Duodenal mucosa (tissue), 2 donors: ENCODE data around the gene SMYD4.
"Not testable (repeated sequence)": the region's sequence is repeated elsewhere in the genome, so short reads cannot be mapped to it uniquely, and the experiment has no call there.

Experiments used
- H3K27ac ChIP-seq: one replicate; pipeline ENCODE4 v1.7.0; 2013; ENCODE audit warnings: low read depth, low read length
- H3K27me3 ChIP-seq, 2 donors: one replicate each; pipeline ENCODE4 v1.7.0; 2013; ENCODE audit warnings: low read length in 2 of 2, control low read depth in 1 of 2; ENCODE audit not compliant: insufficient read depth in 2 of 2, control insufficient read depth in 1 of 2
- H3K36me3 ChIP-seq, 2 donors: one replicate each; pipeline ENCODE4 v1.7.0; 2013; ENCODE audit warnings: low read length in 2 of 2, control low read depth in 1 of 2; ENCODE audit not compliant: insufficient read depth in 2 of 2, control insufficient read depth in 1 of 2
- H3K4me1 ChIP-seq, 2 donors: one replicate each; pipeline ENCODE4 v1.7.0; 2013; ENCODE audit warnings: low read length in 2 of 2, control low read depth in 1 of 2; ENCODE audit not compliant: insufficient read depth in 2 of 2, control insufficient read depth in 1 of 2
- H3K4me3 ChIP-seq, 2 donors: one replicate each; pipeline ENCODE4 v1.7.0; 2013; ENCODE audit warnings: low read length in 2 of 2, low read depth in 1 of 2
- H3K9ac ChIP-seq, 2 donors: one replicate each; pipeline ENCODE4 v1.7.0; 2013; ENCODE audit warnings: low read length in 2 of 2, low read depth in 1 of 2
- H3K9me3 ChIP-seq, 2 donors: one replicate each; pipeline ENCODE4 v1.7.0; 2013; ENCODE audit warnings: low read length in 2 of 2, control low read depth in 1 of 2; ENCODE audit not compliant: control insufficient read depth in 1 of 2

Gene SMYD4

GRCh38 chr17:1773000-1773695 is 56.6 kb downstream of the SMYD4 start:
- H3K9ac ChIP-seq, H3K27me3 ChIP-seq, H3K4me3 ChIP-seq, H3K27ac ChIP-seq, H3K4me1 ChIP-seq, H3K9me3 ChIP-seq: not testable (repeated sequence)
- H3K36me3 ChIP-seq = peaks cover 10 to 23% of the 10 kb centered on the region in 2 donors

GRCh38 chr17:1769822-1770477 is 59.8 kb downstream of the SMYD4 start:
- no peaks in the 10 kb centered on the region for H3K36me3 ChIP-seq
- H3K9ac ChIP-seq = no peak overlapping the region
- no peaks in the 10 kb centered on the region for H3K27me3 ChIP-seq
- H3K27ac ChIP-seq = no peak overlapping the region
- peaks cover 0 to 2% of the 10 kb centered on the region in 2 donors for H3K4me1 ChIP-seq
- H3K4me3 ChIP-seq = no peak overlapping the region
- no peaks in the 10 kb centered on the region for H3K9me3 ChIP-seq

GRCh38 chr17:1767358-1767757 is 62.3 kb downstream of the SMYD4 start:
- no peaks in the 10 kb centered on the region for H3K9me3 ChIP-seq
- H3K4me1 ChIP-seq = peaks cover 20 to 21% of the 10 kb centered on the region in 2 donors
- no peaks in the 10 kb centered on the region for H3K36me3 ChIP-seq
- H3K27ac ChIP-seq = no peak overlapping the region
- H3K4me3 ChIP-seq = no peak overlapping the region
- H3K9ac ChIP-seq = no peak overlapping the region
- no peaks in the 10 kb centered on the region for H3K27me3 ChIP-seq

- Histone ChIP-seq H3K4me1 (peaks cover 20 to 24% of the 10 kb centered on the region in 2 donors), H3K36me3 (no peaks in the 10 kb centered on the region), H3K9me3 (no peaks in the 10 kb centered on the region), H3K27ac (no peak overlapping the region), H3K27me3 (no peaks in the 10 kb centered on the region), H3K9ac (no peak overlapping the region), H3K4me3 (no peak overlapping the region)
These were observed 63.1 kb downstream of the SMYD4 start for GRCh38 chr17:1766382-1767135.

- no peaks in the 10 kb centered on the region for H3K9me3 ChIP-seq
- H3K4me1 ChIP-seq = peaks cover 20 to 24% of the 10 kb centered on the region in 2 donors
- no peaks in the 10 kb centered on the region for H3K36me3 ChIP-seq
- no peak overlapping the region for H3K9ac ChIP-seq
- no peak overlapping the region for H3K4me3 ChIP-seq
- H3K27ac ChIP-seq = no peak overlapping the region
- no peaks in the 10 kb centered on the region for H3K27me3 ChIP-seq
These were observed 64.1 kb downstream of the SMYD4 start for GRCh38 chr17:1765576-1765975.

- H3K27ac ChIP-seq = peak overlapping the region; percentile 0
- peaks cover 20 to 24% of the 10 kb centered on the region in 2 donors for H3K4me1 ChIP-seq
These were observed 65.0 kb downstream of the SMYD4 start for GRCh38 chr17:1764705-1765104.

GRCh38 chr17:1764284-1764683 is 65.4 kb downstream of the SMYD4 start:
- Histone ChIP-seq H3K27me3 (no peaks in the 10 kb centered on the region), H3K36me3 (no peaks in the 10 kb centered on the region), H3K9ac (no peak overlapping the region), H3K9me3 (no peaks in the 10 kb centered on the region), H3K4me3 (no peak overlapping the region), H3K4me1 (peaks cover 20 to 24% of the 10 kb centered on the region in 2 donors), H3K27ac (peak overlapping the region; percentile 0)

More at GRCh38 chr17:1764705-1765104, 65.0 kb downstream of the SMYD4 start:
- not testable (repeated sequence) for H3K9ac ChIP-seq, H3K4me3 ChIP-seq, H3K9me3 ChIP-seq, H3K36me3 ChIP-seq, H3K27me3 ChIP-seq

- H3K27me3 ChIP-seq = no peaks in the 10 kb centered on the region
- H3K4me1 ChIP-seq = peaks cover 20 to 24% of the 10 kb centered on the region in 2 donors
- H3K27ac ChIP-seq = peak overlapping the region; percentile 66
- no peaks in the 10 kb centered on the region for H3K36me3 ChIP-seq
- peak overlapping the region; percentile 58 to 61 for H3K4me3 ChIP-seq
- H3K9me3 ChIP-seq = no peaks in the 10 kb centered on the region
- peak overlapping the region; percentile 20 to 61 for H3K9ac ChIP-seq
These were observed 66.5 kb downstream of the SMYD4 start for GRCh38 chr17:1762901-1763898.

GRCh38 chr17:1762233-1762900 is 67.3 kb downstream of the SMYD4 start:
- H3K27me3 ChIP-seq = no peaks in the 10 kb centered on the region
- peak overlapping the region; percentile 66 for H3K27ac ChIP-seq
- peaks cover 20 to 24% of the 10 kb centered on the region in 2 donors for H3K4me1 ChIP-seq
- H3K36me3 ChIP-seq = no peaks in the 10 kb centered on the region
- peak overlapping the region; percentile 58 to 61 for H3K4me3 ChIP-seq
- H3K9me3 ChIP-seq = no peaks in the 10 kb centered on the region
- peak overlapping the region; percentile 25 to 61 for H3K9ac ChIP-seq
